Breast epithelium (tissue), 3 donors: ENCODE data around the gene NUBPL.

Experiments
- POLR2AphosphoS5 ChIP-seq, 3 donors: sonication (generic); formaldehyde crosslinking; IDR thresholded peaks; one replicate each; pipeline ENCODE4 v1.6.1; 2017; ENCODE audit warnings: antibody characterized with exemption in 3 of 3
- TF ChIP-seq, protein P1 (sequence below), 3 donors: fragments of 450-650 bp; IDR thresholded peaks; one replicate each; pipeline ENCODE4 v1.5.1; 2016 to 2017; ENCODE audit warnings: antibody characterized with exemption in 3 of 3, mild to moderate bottlenecking in 3 of 3, moderate library complexity in 3 of 3

DNA sequence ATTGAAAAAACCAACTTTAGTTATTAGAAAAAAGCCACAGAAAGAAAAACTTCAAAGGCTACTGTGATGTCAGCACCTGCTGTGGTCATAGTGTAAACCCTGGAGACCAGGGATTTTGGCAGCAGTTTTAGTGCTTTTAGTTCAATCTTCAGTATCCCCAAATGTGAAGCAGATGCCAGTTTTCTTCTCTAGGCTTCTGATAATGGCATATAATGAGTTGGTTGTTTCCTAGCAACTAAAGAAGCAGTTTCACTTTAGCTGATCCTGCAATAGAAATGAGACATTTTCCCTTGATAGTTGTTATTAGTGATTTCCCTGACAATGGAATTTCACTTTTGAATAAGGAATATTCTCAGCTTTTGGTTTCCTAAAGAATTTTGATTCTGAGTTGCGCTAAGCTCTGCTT, 131.2 kb downstream of the NUBPL start:
- TF ChIP-seq, protein P1, sequence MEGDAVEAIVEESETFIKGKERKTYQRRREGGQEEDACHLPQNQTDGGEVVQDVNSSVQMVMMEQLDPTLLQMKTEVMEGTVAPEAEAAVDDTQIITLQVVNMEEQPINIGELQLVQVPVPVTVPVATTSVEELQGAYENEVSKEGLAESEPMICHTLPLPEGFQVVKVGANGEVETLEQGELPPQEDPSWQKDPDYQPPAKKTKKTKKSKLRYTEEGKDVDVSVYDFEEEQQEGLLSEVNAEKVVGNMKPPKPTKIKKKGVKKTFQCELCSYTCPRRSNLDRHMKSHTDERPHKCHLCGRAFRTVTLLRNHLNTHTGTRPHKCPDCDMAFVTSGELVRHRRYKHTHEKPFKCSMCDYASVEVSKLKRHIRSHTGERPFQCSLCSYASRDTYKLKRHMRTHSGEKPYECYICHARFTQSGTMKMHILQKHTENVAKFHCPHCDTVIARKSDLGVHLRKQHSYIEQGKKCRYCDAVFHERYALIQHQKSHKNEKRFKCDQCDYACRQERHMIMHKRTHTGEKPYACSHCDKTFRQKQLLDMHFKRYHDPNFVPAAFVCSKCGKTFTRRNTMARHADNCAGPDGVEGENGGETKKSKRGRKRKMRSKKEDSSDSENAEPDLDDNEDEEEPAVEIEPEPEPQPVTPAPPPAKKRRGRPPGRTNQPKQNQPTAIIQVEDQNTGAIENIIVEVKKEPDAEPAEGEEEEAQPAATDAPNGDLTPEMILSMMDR (IDR thresholded peaks at IDR 0.05): no peak
- TF ChIP-seq POLR2AphosphoS5 (IDR thresholded peaks at IDR 0.05): no peak
